Parietal lobe (tissue), 2 donors: Measurements from ENCODE around the gene UBXN6. TPM values are rescaled to one million over a fixed set of nuclear protein-coding genes. Genes with fewer than 3 reads are reported as not detected.

ENCODE experiments used
- small RNA-seq: library from RNA; depleted of rRNA; stranded (forward); fragments of <200 nt; gene quantifications from one replicate; pipeline ENCODE3, GENCODE V24; 2014; ENCODE audit warnings: low replicate concordance
- total RNA-seq: library from RNA; depleted of rRNA; stranded (reverse); fragments of >200 nt; gene quantifications from one replicate; pipeline ENCODE4 v1.2.3, GENCODE V29; 2014

Gene UBXN6
- 52.6 TPM for total RNA-seq

GRCh38 chr19:4457654-4458395 is at the start of gene UBXN6:
UBXN6 (minus strand) TSS chr19:4457794; CDS start chr19:4457697, 97 bp downstream.

GRCh38 chr19:4472174-4472974 is 14.8 kb upstream of the UBXN6 start, which contains the start of gene HDGFL2:
HDGFL2 (plus strand) TSS chr19:4472297; CDS start chr19:4472351, 54 bp downstream.

GRCh38 chr19:4402171-4403004 is 55.2 kb downstream of the UBXN6 start, which contains the start of gene CHAF1A:
CHAF1A (plus strand) TSS chr19:4402640; CDS start chr19:4402763, 123 bp downstream.

GRCh38 chr19:4400135-4400936 is 57.3 kb downstream of the UBXN6 start, which contains the start of gene SH3GL1:
SH3GL1 (minus strand) TSS chr19:4400547; CDS start chr19:4400368, 179 bp downstream.

Small RNAs within 50 kb of the gene (small RNA-seq; reads per million reads assigned to genes)
- gene MIR4746: not detected

Other genes starting within 250 kb of the UBXN6 start
- not detected for gene EBI3, start 228.3 kb downstream of the UBXN6 start, total RNA-seq
- 19.1 TPM for gene YJU2, start 210.7 kb downstream of the UBXN6 start, total RNA-seq
- gene SHD, start 178.5 kb downstream of the UBXN6 start, total RNA-seq: 2.5 TPM
- 0.31 TPM for gene TMIGD2, start 155.4 kb downstream of the UBXN6 start, total RNA-seq
- gene FSD1, start 153.2 kb downstream of the UBXN6 start, total RNA-seq: 53.2 TPM
- gene STAP2, start 119.0 kb downstream of the UBXN6 start, total RNA-seq: 1.3 TPM
- gene MPND, start 114.2 kb downstream of the UBXN6 start, total RNA-seq: 16.6 TPM
- 22.8 TPM for gene SH3GL1, start 57.2 kb downstream of the UBXN6 start, total RNA-seq
- gene CHAF1A, start 55.2 kb downstream of the UBXN6 start, total RNA-seq: 8.5 TPM
- 44.1 TPM for gene HDGFL2, start 14.5 kb upstream of the UBXN6 start, total RNA-seq
- 0.63 TPM for gene PLIN4, start 60.7 kb upstream of the UBXN6 start, total RNA-seq
- gene PLIN5, start 77.4 kb upstream of the UBXN6 start, total RNA-seq: 3.8 TPM
- gene LRG1, start 82.2 kb upstream of the UBXN6 start, total RNA-seq: 0.63 TPM
- gene SEMA6B, start 101.9 kb upstream of the UBXN6 start, total RNA-seq: 36.9 TPM
- gene TNFAIP8L1, start 181.7 kb upstream of the UBXN6 start, total RNA-seq: 6.9 TPM
- gene MYDGF, start 212.5 kb upstream of the UBXN6 start, total RNA-seq: 28.8 TPM